HG02981 (cell line): Measurements from ENCODE around the gene PAX7.
"Not testable (repeated sequence)": the region's sequence is repeated elsewhere in the genome, so short reads cannot be mapped to it uniquely, and the experiment has no call there.

Experiments
- ATAC-seq: cut with Tn5 transposase; IDR thresholded peaks from one replicate; pipeline ENCODE4 v1.9.1; 2021; ENCODE audit warnings: mild to moderate bottlenecking, moderate library complexity; ENCODE audit not compliant: unreplicated experiment

The PAX7 gene

GRCh38 chr1:18657506-18658201 lies 27.0 kb downstream of the PAX7 start:
- no peak for ATAC-seq

- no peak for ATAC-seq
These were observed 28.2 kb downstream of the PAX7 start for GRCh38 chr1:18658831-18659230.

- no peak for ATAC-seq
These were observed 31.0 kb downstream of the PAX7 start for GRCh38 chr1:18661404-18662285.

DNA sequence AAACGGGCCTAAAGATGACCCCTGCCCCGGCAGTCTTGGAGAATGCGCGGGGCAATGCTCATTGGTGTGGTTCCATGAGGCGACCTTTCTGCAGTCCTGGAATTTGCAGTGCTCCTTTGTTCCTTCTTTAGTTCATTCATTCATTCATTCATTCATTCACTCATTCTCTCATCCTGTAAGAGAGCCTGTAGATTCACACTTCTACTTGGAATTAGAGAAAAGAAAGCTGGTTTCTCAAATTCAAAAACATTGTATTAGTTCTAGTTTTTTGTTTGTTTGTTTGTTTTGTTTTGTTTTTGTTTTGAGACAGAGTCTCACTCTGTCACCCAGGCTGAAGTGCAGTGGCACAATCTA lies 31.6 kb downstream of the PAX7 start:
- ATAC-seq: no peak

DNA sequence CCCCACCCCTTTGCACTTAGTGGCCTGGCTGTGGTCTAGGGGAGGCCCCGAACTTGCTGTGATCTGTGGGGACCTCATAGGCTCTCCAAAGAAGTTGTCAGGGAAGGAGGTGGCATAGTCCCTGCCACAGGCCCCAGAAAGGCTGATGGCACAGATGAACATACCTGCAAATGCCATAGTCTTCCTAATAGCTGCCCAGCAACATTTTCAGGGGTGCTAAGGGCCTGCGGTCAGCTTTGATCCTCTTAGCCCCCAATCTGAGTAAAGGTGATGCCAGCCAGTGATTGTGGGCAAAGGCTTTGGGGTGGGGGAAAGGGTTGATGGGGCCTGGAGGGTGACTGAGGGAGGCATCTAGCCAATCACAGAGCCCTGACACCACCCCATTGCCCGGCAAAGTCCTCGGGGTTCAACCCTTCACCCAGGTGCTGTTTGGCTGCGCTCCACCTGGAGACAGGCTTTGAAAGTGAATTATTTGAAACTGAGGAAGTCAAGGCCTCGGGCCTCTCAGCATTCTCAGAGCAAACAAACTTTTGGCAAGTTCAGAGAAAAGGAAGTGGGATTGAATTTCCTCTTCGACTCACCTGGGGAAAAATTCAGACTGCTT lies 35.8 kb downstream of the PAX7 start:
- no peak for ATAC-seq

GRCh38 chr1:18667333-18667732 lies 36.7 kb downstream of the PAX7 start:
- ATAC-seq: no peak

GRCh38 chr1:18668046-18668445 lies 37.4 kb downstream of the PAX7 start:
- ATAC-seq: no peak

DNA sequence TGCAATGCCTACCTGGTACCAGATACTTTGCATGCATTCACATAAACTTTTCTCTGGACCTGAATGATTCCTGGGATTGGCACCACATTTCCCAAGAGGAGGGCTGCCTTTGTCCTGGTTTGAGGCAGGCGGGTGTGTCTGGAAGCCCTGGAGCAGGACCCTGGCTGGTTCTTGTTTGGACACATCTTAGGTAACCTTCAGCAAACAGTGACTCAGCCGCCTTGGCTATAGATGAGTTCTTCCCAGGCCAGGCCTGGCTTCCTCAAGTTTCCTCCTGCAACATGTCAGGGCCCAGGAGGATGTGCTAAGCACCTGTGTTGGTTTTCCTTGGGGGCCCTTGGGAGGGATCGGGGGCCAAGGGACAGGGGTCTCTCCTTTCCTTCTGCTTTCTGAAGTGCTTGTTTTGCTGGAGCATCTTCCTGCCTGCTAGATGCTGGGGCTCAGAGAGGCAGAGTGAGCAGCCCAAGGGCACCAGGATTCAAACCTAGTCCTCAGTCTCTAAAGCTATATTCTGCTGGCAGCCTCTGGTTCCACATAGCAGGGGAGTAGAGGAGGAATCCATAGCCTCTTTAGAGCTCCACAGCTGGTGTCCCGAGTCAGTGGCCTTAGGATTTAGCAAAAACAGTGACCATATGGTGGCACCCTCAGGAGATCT lies 38.2 kb downstream of the PAX7 start:
- ATAC-seq: no peak

GRCh38 chr1:18670121-18670867 lies 39.6 kb downstream of the PAX7 start:
- ATAC-seq: no peak

DNA sequence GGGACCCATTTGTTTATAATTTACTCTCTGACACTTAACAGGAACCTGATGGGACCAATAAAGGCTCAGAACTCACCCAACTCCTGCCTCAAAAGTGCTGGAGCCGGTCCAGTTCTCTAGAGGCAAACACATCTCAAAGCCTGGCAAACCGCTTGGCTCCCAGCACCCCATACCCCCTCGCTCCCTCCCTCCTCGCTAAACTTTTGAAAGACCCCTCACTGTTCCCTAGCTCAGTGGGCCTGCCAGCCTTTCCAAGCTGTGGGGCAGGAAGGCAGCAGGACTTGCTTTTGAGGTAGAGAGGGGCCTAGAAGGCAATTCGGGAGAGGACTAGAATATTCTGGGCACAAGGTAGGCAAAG lies 40.2 kb downstream of the PAX7 start:
- no peak for ATAC-seq

DNA sequence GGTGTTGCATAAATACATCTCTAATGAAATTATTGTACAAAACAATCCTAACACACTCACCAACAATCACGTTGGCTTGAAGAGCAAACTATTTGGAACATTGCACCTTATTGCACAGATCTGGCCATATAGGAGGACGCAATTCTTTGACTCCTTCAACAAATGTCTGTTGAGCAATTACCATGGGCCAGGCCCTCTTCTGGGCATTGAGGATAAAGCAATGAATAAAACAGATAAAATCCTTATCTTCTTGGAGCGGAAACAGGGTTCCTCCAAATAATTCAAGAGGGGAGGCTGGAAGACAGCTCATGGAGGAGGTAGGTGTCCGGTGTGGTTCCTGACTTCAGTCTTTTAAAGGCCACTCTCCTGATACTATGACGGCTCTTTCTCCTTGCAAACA lies 43.3 kb downstream of the PAX7 start:
- no peak for ATAC-seq

DNA sequence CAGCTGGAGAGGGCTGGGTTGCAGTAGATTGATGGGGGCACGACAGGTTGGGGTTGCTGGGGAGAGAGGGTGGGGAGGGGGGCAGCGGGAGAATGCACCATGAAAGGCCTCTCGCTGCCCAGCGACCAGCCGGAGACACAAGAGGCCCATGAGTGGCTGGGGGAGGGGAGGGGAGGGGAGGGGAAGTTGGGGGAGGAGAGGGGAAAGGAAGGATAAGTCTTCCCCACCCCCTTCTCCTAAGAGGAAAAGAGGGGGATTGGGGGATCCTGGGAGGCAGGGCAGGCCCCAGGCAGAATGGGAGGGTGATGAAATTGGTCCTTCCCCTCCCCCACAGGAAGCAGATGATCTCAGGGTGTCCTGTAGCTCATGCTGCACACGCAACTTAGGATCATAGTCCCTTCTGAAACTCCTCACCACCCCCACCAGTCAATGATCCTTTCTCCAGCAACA lies 45.7 kb downstream of the PAX7 start:
- no peak for ATAC-seq

DNA sequence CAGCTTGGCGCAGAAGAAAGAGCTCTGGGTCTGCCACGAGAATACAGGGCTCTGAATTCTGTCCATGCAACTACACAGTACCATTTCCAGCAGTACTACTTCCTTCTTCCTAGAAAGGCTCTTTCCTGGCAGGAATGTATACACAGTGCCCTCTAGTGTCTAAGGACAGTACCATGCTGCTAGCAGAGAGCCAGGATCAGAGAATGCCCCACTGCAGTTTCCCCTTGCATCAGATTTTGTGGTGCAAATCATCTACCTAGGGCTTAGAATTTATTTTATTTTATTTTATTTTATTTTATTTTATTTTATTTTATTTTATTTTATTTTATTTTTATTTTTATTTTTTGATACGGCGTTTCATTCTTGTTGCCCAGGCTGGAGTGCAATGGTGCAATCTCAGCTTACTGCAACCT lies 50.8 kb downstream of the PAX7 start:
- no peak for ATAC-seq

GRCh38 chr1:18682375-18682774 lies 51.7 kb downstream of the PAX7 start:
- no peak for ATAC-seq

DNA sequence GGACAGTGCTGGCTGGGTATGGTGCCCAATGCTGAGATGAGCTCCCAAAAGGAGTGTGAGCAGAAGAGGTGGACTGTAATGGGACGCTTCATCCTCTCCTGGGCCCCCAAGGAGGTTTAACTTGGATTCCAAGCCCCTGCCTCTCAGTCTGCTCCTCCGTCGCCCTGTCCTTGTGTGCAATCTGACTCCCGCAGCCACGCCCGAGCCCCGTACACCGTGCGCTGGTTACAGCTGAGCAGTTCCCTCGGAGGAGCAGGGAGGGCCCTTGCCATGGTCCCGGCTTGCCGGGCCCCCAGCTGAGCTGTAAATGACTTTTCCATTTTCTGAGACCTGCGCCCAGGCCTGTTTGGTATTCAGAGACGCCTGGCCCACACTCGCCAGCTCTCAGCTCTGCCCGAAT lies 53.7 kb downstream of the PAX7 start:
- no peak for ATAC-seq

DNA sequence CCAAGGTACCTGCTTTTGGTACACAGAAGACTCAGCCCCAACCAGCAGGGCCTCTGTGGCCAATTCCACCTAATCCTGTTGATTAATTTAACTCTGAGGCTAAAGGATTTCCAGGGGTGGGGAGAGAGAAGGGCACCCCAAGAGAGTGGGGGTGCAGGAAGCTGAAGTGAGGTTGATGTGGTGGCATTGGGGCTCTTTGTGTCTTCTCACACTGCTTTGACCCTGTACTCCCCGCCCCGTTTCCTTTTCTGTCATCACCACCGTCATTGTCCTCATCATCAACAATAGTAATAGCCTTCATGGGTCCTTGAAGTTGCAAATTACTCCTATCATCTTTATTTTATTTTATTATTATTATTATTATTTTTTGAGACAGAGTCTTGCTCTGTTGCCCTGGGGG lies 55.9 kb downstream of the PAX7 start:
- ATAC-seq: no peak

DNA sequence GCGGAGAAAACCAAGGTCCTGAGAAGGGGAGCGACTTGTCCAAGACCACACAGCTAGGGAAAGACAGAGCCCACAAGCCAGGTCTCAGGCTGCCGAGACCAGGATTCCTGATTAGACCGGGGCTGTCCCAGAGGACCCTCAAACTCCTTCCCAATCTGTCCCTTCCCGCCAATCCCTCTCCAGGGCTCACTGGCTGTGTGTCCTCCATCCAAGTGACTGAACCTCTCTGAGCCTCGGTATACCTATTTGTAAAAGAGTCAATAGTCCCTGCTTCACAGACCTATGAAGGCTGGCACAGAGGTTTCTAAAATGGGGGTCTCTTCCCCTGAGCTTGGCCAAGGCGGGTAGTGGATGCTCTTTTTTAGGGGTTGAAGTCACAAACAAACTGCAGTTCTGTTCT lies 56.6 kb downstream of the PAX7 start:
- no peak for ATAC-seq

GRCh38 chr1:18691648-18692047 lies 61.0 kb downstream of the PAX7 start:
- no peak for ATAC-seq

DNA sequence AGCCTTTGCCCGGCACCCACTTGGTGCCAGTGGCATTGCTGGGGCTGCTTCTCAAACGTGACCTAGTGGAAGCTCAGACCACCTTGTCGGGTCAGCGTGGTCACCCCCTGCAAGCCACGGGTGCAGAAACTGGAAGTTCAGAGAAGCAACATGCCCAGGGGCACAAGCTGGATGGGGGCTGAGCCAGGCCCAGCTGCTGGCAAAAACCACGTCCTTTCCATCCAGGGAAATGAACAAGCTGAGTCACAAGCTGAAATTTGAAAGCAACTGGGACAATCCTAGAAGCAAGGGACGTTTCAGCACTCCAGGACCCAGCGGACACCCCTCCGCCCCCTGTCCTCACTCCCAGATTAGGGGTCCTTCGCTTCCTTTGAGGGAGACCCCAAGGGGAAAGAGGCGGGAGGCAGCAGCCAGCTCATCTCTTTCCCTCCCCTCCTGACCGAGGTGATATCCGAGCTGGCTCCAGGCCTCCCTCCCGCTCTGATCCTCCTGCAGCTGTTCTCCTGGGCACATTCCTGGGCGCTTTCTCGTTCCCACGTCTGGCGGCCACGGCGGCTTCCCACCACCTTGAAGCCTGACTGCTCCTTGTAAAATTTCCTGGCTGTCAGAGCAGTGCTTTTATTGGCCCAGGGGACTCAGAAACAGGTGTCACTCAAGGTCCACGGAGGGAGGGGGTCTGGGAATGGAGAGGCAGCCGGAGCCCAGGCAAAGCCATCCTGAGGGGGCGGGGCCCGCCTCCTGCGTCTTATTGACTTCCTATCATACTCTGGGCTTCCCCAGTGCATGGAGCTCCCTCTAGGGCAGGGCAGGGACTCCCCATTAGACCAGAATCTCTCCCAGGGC lies 62.8 kb downstream of the PAX7 start:
- no peak for ATAC-seq

DNA sequence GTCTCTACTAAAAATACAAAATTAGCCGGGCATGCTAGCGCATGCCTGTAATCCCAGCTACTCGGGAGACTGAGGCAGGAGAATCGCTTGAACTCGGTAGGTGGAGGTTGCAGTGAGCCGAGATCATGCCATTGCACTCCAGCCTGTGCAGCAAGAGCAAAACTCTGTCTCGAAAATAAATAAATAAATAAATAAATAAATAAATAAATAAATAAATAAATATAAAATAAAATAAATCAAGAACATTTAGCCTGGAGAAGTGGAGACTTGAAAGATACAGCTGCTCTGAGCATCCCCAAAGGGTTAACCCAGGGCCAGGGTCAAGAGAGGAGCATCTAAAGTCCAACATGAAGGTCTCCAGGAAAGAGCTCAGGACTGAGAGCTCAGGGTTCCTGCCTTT lies 63.6 kb downstream of the PAX7 start:
- not testable (repeated sequence) for ATAC-seq
